ENCODE measurements around the gene NSMF. TPM values are rescaled to one million over a fixed set of nuclear protein-coding genes. Genes with fewer than 3 reads are reported as not detected.
A peak's percentile ranks its signal among the peaks of the same experiment; 100 is the strongest.

NSMF gene
- polyA plus RNA-seq, 1 of the 3 experiments (the other 2 are of a cell fraction): 58.8 TPM

GRCh38 chr9:137504432-137504777 lies 45.3 kb upstream of the NSMF start:
- POLR2A ChIA-PET: no interaction called here
- Histone ChIP-seq H3K27me3 (ENCODE audit: insufficient read depth) (no peaks in the 10 kb centered on the region), H3K27ac (ENCODE audit: low read depth in 2 of 2, low read length in 1 of 2) (no peak overlapping the region), H3K9ac (no peak overlapping the region), H3K9me2 (no peaks in the 10 kb centered on the region), H2AFZ (ENCODE audit: low read depth) (no peak overlapping the region), H3K79me2 (ENCODE audit: insufficient read depth) (no peaks in the 10 kb centered on the region), H3K4me1 (ENCODE audit: control insufficient read depth in 1 of 2, insufficient read depth in 2 of 2, low read depth in 1 of 2, low read length in 1 of 2) (no peaks in the 10 kb centered on the region), H3K9me3 (no peaks in the 10 kb centered on the region), H3K36me3 (replicated peaks in 1 of 2; ENCODE audit: control insufficient read depth in 1 of 2, insufficient read depth in 2 of 2, low read length in 1 of 2) (no peaks in the 10 kb centered on the region), H3K4me2 (no peak overlapping the region), H3K4me3 (ENCODE audit: low read depth in 2 of 2, low read length in 1 of 2) (no peak overlapping the region), H3F3A (replicated peaks; ENCODE audit: insufficient read depth) (peaks cover 5% of the 10 kb centered on the region), H4K20me1 (ENCODE audit: insufficient read depth) (no peaks in the 10 kb centered on the region)
- TF ChIP-seq USF1 (IDR thresholded peaks at IDR 0.05; ENCODE audit: borderline replicate concordance, low read depth): no peak
- no peak for TF ChIP-seq MEF2A (IDR thresholded peaks at IDR 0.05; ENCODE audit: borderline replicate concordance, low read depth)
- TF ChIP-seq YY1 (IDR thresholded peaks at IDR 0.05; ENCODE audit: low read depth): no peak
- TF ChIP-seq PBX3 (IDR thresholded peaks at IDR 0.05): no peak
- TF ChIP-seq FOXJ3 (CRISPR knock-in tag; IDR thresholded peaks at IDR 0.05): no peak
- CTCF ChIA-PET: no interaction called here
- DNase-seq: no peak
- WGBS (ENCODE audit: low lambda C conversion rate): 83% methylated on average over 7 of the region's 7 CpGs

GRCh38 chr9:137502008-137502911 lies 43.1 kb upstream of the NSMF start:
- DNase-seq: peak; percentile 89
- no peak overlapping the region for H3K27ac ChIP-seq (ENCODE audit: low read depth in 2 of 2, low read length in 1 of 2)
- H3K9me2 ChIP-seq: no peaks in the 10 kb centered on the region
- no peak overlapping the region for H3K9ac ChIP-seq
- H3K4me3 ChIP-seq (ENCODE audit: low read depth in 2 of 2, low read length in 1 of 2): no peak overlapping the region
- no peak for TF ChIP-seq GATA2 (CRISPR knock-in tag; IDR thresholded peaks at IDR 0.05)
- no peak for TF ChIP-seq FOXM1 (IDR thresholded peaks at IDR 0.05; ENCODE audit: low read depth)
- no peak for TF ChIP-seq EZH2phosphoT487 (IDR thresholded peaks at IDR 0.05; ENCODE audit: borderline replicate concordance, low read depth)
- TF ChIP-seq PBX3 (IDR thresholded peaks at IDR 0.05): no peak
- no peak for TF ChIP-seq NRF1 (IDR thresholded peaks at IDR 0.05; ENCODE audit: low read depth, low read length)
- TF ChIP-seq CHD2 (IDR thresholded peaks at IDR 0.05; ENCODE audit: low read length, partially characterized antibody): no peak
- TF ChIP-seq USF2 (IDR thresholded peaks at IDR 0.05; ENCODE audit: borderline replicate concordance, low read depth, low read length): no peak
- TF ChIP-seq CTCF (IDR thresholded peaks at IDR 0.05): no peak
- no peak for TF ChIP-seq RAD21 (IDR thresholded peaks at IDR 0.05; ENCODE audit: low read length)
- TF ChIP-seq SMC3 (IDR thresholded peaks at IDR 0.05; ENCODE audit: low read depth, low read length): no peak
- no peak for TF ChIP-seq TEAD4 (IDR thresholded peaks at IDR 0.05; ENCODE audit: borderline replicate concordance, insufficient read depth)
- no peak for TF ChIP-seq TAF1 (IDR thresholded peaks at IDR 0.05; ENCODE audit: borderline replicate concordance, low read depth, low read length)
- no peak for TF ChIP-seq RCOR1 (IDR thresholded peaks at IDR 0.05; ENCODE audit: low read length)
- H4K20me1 ChIP-seq (ENCODE audit: insufficient read depth): no peaks in the 10 kb centered on the region
- H2AFZ ChIP-seq (ENCODE audit: low read depth): no peak overlapping the region
- H3K9me3 ChIP-seq: no peaks in the 10 kb centered on the region
- ChIA-PET CTCF (no interaction called here), POLR2A (no interaction called here)
- no peak overlapping the region for H3K4me2 ChIP-seq
- H3K79me2 ChIP-seq (ENCODE audit: insufficient read depth): no peaks in the 10 kb centered on the region
- H3F3A ChIP-seq (replicated peaks; ENCODE audit: insufficient read depth): no peaks in the 10 kb centered on the region
- no peaks in the 10 kb centered on the region for H3K36me3 ChIP-seq (replicated peaks in 1 of 2; ENCODE audit: control insufficient read depth in 1 of 2, insufficient read depth in 2 of 2, low read length in 1 of 2)
- no peaks in the 10 kb centered on the region for H3K27me3 ChIP-seq (ENCODE audit: insufficient read depth)
- WGBS (ENCODE audit: low lambda C conversion rate): 37% methylated on average over 36 of the region's 36 CpGs
- H3K4me1 ChIP-seq (ENCODE audit: control insufficient read depth in 1 of 2, insufficient read depth in 2 of 2, low read depth in 1 of 2, low read length in 1 of 2): no peaks in the 10 kb centered on the region
